K562 (cell line): ENCODE data around the gene CFL2. TPM values are rescaled to one million over a fixed set of nuclear protein-coding genes. Genes with fewer than 3 reads are reported as not detected.
"Not testable (repeated sequence)": the region's sequence is repeated elsewhere in the genome, so short reads cannot be mapped to it uniquely, and the experiment has no call there.

ENCODE experiments used
- ATAC-seq: fragments of 200-7000 bp; cut with Tn5 transposase; 3 replicates; pipeline ENCODE4 v1.9.1; 2020; ENCODE audit warnings: moderate library complexity
- BruUV-seq: library from RNA; stranded (reverse); fragments of 400-500 nt; replicated peaks from 2 replicates; lab custom pipeline; 2021; lab: Mats Ljungman, UMichigan
- CTCF ChIA-PET: fragments of 300-600 bp; formaldehyde crosslinking; extraction: SDS; loops from one replicate; lab custom pipeline; 2021; ENCODE audit warnings: low intra/inter-chr PET ratio; lab: Yijun Ruan, JAX
- POLR2A ChIA-PET: fragments of 300-600, 350-650 bp; sonication (Branson Sonifier 250); formaldehyde crosslinking; extraction: SDS; loops from one replicate; lab custom pipeline; 2021; ENCODE audit warnings: antibody characterized with exemption, inconsistent platforms; lab: Yijun Ruan, JAX
- DNase-seq, 4 experiments: peaks; one replicate each; pipeline versions ENCODE4 v3.0.0 to v3.0.0-alpha.2; 2011 to 2018; ENCODE audit warnings: low spot score in 3 of 4, mixed read lengths in 3 of 4; ENCODE audit errors: extremely low read depth in 1 of 4
- FAIRE-seq: peaks from 2 replicates; lab custom pipeline; 2011; peaks lifted over from hg19 to GRCh38; lab: Jason Lieb, UNC
- H2AFZ ChIP-seq: 2 replicates; pipeline ENCODE4 v1.6.0; 2011; ENCODE audit warnings: low read depth, low read length, control low read depth, inconsistent platforms
- H3K27ac ChIP-seq: fragments of 200-600 bp; 3 replicates; pipeline ENCODE4 v1.8.0; 2011; ENCODE audit warnings: low read depth, mild to moderate bottlenecking, control low read depth, inconsistent platforms, low read length, moderate library complexity, mixed read lengths; ENCODE audit errors: extremely low read depth
- H3K27me3 ChIP-seq, 2 experiments: fragments of 300-600 bp in 1 of 2; 2 replicates in 1 of 2; 3 replicates in 1 of 2; pipeline versions ENCODE4 v1.6.0 to v1.8.0; 2011; ENCODE audit warnings: inconsistent platforms in 2 of 2, low read length in 2 of 2, mild to moderate bottlenecking in 1 of 2, mixed read lengths in 1 of 2, moderate library complexity in 1 of 2; ENCODE audit not compliant: control insufficient read depth in 2 of 2, insufficient read depth in 2 of 2
- H3K36me3 ChIP-seq: fragments of 300-600 bp; 3 replicates; pipeline ENCODE4 v1.8.0; 2011; ENCODE audit warnings: mild to moderate bottlenecking, low read length, inconsistent platforms; ENCODE audit not compliant: control insufficient read depth, insufficient read depth
- H3K4me1 ChIP-seq, 2 experiments: fragments of 200-600 bp in 1 of 2; replicated peaks in 1 of 2; 2 replicates in 1 of 2; 3 replicates in 1 of 2; pipeline versions ENCODE4 v1.5.1 to v1.8.0; 2011; ENCODE audit warnings: inconsistent platforms in 2 of 2, low read length in 2 of 2, mild to moderate bottlenecking in 1 of 2, mixed read lengths in 1 of 2, moderate library complexity in 1 of 2; ENCODE audit not compliant: control insufficient read depth in 2 of 2, insufficient read depth in 2 of 2
- H3K4me2 ChIP-seq: 2 replicates; pipeline ENCODE4 v1.6.1; 2011; ENCODE audit warnings: low read length, control low read depth, inconsistent platforms, mixed read lengths; ENCODE audit not compliant: insufficient read depth
- H3K4me3 ChIP-seq: fragments of 200-600 bp; sonication (generic), shearing (Covaris generic); 2 replicates; pipeline ENCODE4 v1.5.1; 2016; ENCODE audit warnings: control low read depth, inconsistent platforms
- H3K79me2 ChIP-seq: fragments of 200-600 bp; 3 replicates; pipeline ENCODE4 v1.8.0; 2011; ENCODE audit warnings: low read length, inconsistent platforms; ENCODE audit not compliant: control insufficient read depth, insufficient read depth
- H3K9ac ChIP-seq, 2 experiments: 2 replicates each; pipeline versions ENCODE4 v1.6.0 to v1.6.1; 2011; ENCODE audit warnings: low read depth in 2 of 2, low read length in 2 of 2, control low read depth in 1 of 2, inconsistent platforms in 1 of 2, mild to moderate bottlenecking in 1 of 2, mixed read lengths in 1 of 2; ENCODE audit not compliant: insufficient read depth in 1 of 2
- H3K9me1 ChIP-seq: one replicate; pipeline ENCODE4 v1.6.0; 2011; ENCODE audit warnings: inconsistent platforms, mild to moderate bottlenecking, low read length, moderate library complexity; ENCODE audit not compliant: control insufficient read depth, insufficient read depth
- H3K9me3 ChIP-seq: replicated peaks from 2 replicates; pipeline ENCODE4 v1.5.1; 2011; ENCODE audit warnings: low read depth, low read length, inconsistent platforms; ENCODE audit not compliant: control insufficient read depth, insufficient read depth
- H4K20me1 ChIP-seq: replicated peaks from 2 replicates; pipeline ENCODE4 v1.6.1; 2011; ENCODE audit warnings: low read length, inconsistent platforms, mixed read lengths; ENCODE audit not compliant: control insufficient read depth, insufficient read depth
- GTF2E2 ChIP-seq: fragments of 200-800 bp; sonication (Bioruptor generic); IDR thresholded peaks from 2 replicates; pipeline ENCODE4 v1.6.1; 2016; ENCODE audit warnings: missing genetic modification characterization, missing compliant biosample characterization
- ZNF146 ChIP-seq: IDR thresholded peaks from one replicate; pipeline ENCODE4 v1.6.1; 2018; ENCODE audit warnings: missing compliant biosample characterization; ENCODE audit not compliant: unreplicated experiment
- WGBS: fragments of 100-300 bp; shearing (Covaris generic); methylation state at CpG from one replicate; pipeline ENCODE4 v1.1.6; 2016; ENCODE audit warnings: low coverage, mixed read lengths; ENCODE audit not compliant: insufficient coverage; ENCODE audit errors: missing lambda C conversion rate; 5-methylcytosine and 5-hydroxymethylcytosine counted together
- in situ Hi-C: fragments of 300-500 bp; cut with MboI; formaldehyde crosslinking; loops from 4 replicates; pipeline ENCODE4 v1.15.0; 2018; ENCODE audit warnings: inconsistent platforms, mixed read lengths
- intact Hi-C: fragments of 100-400 bp; cut with micrococcal nuclease; formaldehyde crosslinking; loops from 2 replicates; pipeline ENCODE4 v1.14.2; 2022
- polyA plus RNA-seq, 8 experiments: library from polyadenylated mRNA; depleted of rRNA in 4 of 8; stranded (reverse) in 5 of 8; unstranded in 3 of 8; fragments of >200 nt; fragmentation: Nextera tagmentation in 2 of 8; fragmentation: Illumina TruSeq in 1 of 8; extraction: Ambion mirVana in 2 of 8; extraction: Trizol in 1 of 8; gene quantifications; 2 replicates each; pipeline versions ENCODE4 v1.2.1 to v1.2.3, GENCODE V29; 2011 to 2014; ENCODE audit warnings: inconsistent platforms in 1 of 8, missing spikeins in 1 of 8
- total RNA-seq, 7 experiments: library from RNA; depleted of rRNA in 6 of 7; stranded (reverse); fragments of >200 nt in 6 of 7; fragmentation: Illumina TruSeq in 2 of 7; extraction: Trizol in 2 of 7; gene quantifications; 2 replicates each; pipeline versions ENCODE4 v1.2.1 to v1.2.3, GENCODE V29; 2011 to 2021; ENCODE audit warnings: low replicate concordance in 1 of 7

CFL2 gene
- total and polyA plus RNA-seq, 9 of the 15 experiments (the other 6 are each of a cell fraction or from before 2014, with no cell fraction given), result 2.0 to 12.7 (median 5.1) TPM

DNA sequence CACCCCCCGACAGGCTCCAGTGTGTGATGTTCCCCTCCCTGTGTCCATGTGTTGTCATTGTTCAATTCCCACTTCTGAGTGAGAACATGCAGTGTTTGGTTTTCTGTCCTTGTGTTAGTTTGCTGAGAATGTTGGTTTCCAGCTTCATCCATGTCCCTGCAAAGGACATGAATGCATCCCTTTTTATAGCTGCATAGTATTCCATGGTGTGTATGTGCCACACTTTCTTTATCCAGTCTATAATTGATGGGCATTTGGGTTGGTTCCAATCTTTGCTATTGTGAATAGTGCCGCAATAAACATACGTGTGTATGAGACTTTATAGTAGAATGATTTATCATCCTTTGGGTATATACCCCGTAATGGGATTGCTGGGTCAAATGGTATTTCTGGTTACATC is 22.7 kb upstream of the CFL2 start:
- H4K20me1 ChIP-seq, intact Hi-C loops, H3K27me3 ChIP-seq, ATAC-seq, BruUV-seq, in situ Hi-C loops, DNase-seq, H3K9me3 ChIP-seq, POLR2A ChIA-PET, H3K36me3 ChIP-seq, H2AFZ ChIP-seq, H3K9ac ChIP-seq, H3K4me1 ChIP-seq, H3K27ac ChIP-seq, H3K79me2 ChIP-seq, CTCF ChIA-PET, H3K4me3 ChIP-seq, H3K4me2 ChIP-seq, H3K9me1 ChIP-seq: not testable (repeated sequence)
- peak; percentile 65 for TF ChIP-seq ZNF146 (CRISPR knock-in tag)
- WGBS, result 31% methylated on average over 4 of the region's 4 CpGs
- peak; percentile 55 for FAIRE-seq

DNA sequence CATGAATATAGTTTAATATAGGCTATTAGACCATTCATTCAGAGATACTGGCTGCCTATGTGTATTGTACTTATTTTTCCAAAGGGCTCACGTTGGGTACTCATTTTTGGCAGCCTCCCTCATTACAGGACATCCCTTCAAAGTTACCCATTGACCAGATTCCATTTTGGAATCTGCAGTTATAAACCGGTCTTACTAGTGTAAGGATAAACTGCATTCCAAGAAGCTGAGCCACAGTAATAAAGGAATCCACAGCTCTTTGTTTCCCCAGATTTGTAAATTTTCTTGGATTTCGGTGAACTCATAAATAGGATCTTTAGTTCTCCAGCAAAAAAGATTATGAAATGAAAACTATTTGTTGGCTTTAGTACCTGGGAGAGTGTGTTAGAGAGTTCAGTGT is 18.9 kb upstream of the CFL2 start:
- WGBS, result 17% methylated on average over 3 of the region's 3 CpGs
- no TSS peak for BruUV-seq
- H3K79me2 ChIP-seq, result no peaks in the 10 kb centered on the region
- H3K27me3 ChIP-seq, result no peaks in the 10 kb centered on the region
- POLR2A ChIA-PET, result interaction anchor here (0.7 kb wide), 1 partner anchor 16 kb away, joined by 3 read pairs; no protein-coding TSS in a partner anchor
- no peak overlapping the region for H3K27ac ChIP-seq
- H3K9ac ChIP-seq, result no peak overlapping the region
- intact Hi-C loops, result no loop called here
- no peaks in the 10 kb centered on the region for H3K9me3 ChIP-seq
- ATAC-seq, result no peak
- no peak overlapping the region for H3K4me3 ChIP-seq
- H3K4me2 ChIP-seq, result no peak overlapping the region
- H3K36me3 ChIP-seq, result no peaks in the 10 kb centered on the region
- no peak for FAIRE-seq
- no peak for TF ChIP-seq GTF2E2 (tag)
- in situ Hi-C loops, result no loop called here
- no peaks in the 10 kb centered on the region for H3K4me1 ChIP-seq
- DNase-seq, result no peak
- H2AFZ ChIP-seq, result no peak overlapping the region
- no peaks in the 10 kb centered on the region for H4K20me1 ChIP-seq
- H3K9me1 ChIP-seq, result no peaks in the 10 kb centered on the region
- CTCF ChIA-PET, result no interaction called here
